Loucy (cell line): ENCODE measurements around the gene CACNA2D4.

Source experiments
- H2AFZ ChIP-seq: fragments of 200-600 bp; sonication (generic); 2 replicates; pipeline ENCODE4 v1.6.0; 2016; ENCODE audit warnings: antibody characterized with exemption, mild to moderate bottlenecking, low read length, moderate library complexity
- H3F3A ChIP-seq: fragments of 200-600 bp; 2 replicates; pipeline ENCODE4 v1.6.0; 2016; ENCODE audit warnings: antibody characterized with exemption, low read depth, mild to moderate bottlenecking
- H3K27me3 ChIP-seq: fragments of 200-600 bp; sonication (generic); 2 replicates; pipeline ENCODE4 v1.6.1; 2014; ENCODE audit warnings: low read length, mild to moderate bottlenecking; ENCODE audit not compliant: insufficient read depth, poor library complexity, severe bottlenecking
- H3K36me3 ChIP-seq: fragments of 200-600 bp; sonication (generic); 2 replicates; pipeline ENCODE4 v1.6.1; 2016; ENCODE audit warnings: low read length; ENCODE audit not compliant: insufficient read depth
- H3K4me1 ChIP-seq: fragments of 200-600 bp; sonication (generic); 2 replicates; pipeline ENCODE4 v1.5.1; 2014; ENCODE audit warnings: low read length, mild to moderate bottlenecking; ENCODE audit not compliant: insufficient read depth, poor library complexity, severe bottlenecking
- H3K4me2 ChIP-seq: fragments of 200-600 bp; sonication (generic); 2 replicates; pipeline ENCODE4 v1.6.0; 2014; ENCODE audit warnings: antibody characterized with exemption, low read length, low read depth, mild to moderate bottlenecking; ENCODE audit not compliant: poor library complexity, severe bottlenecking
- H3K4me3 ChIP-seq: fragments of 200-600 bp; sonication (generic); 2 replicates; pipeline ENCODE4 v1.5.1; 2014; ENCODE audit warnings: low read length, mild to moderate bottlenecking, mixed read lengths; ENCODE audit not compliant: poor library complexity, severe bottlenecking
- H3K79me2 ChIP-seq: fragments of 200-600 bp; sonication (generic); 2 replicates; pipeline ENCODE4 v1.6.1; 2014; ENCODE audit warnings: low read length; ENCODE audit not compliant: insufficient read depth
- H3K9ac ChIP-seq: fragments of 200-600 bp; sonication (generic); 2 replicates; pipeline ENCODE4 v1.6.0; 2014; ENCODE audit warnings: mild to moderate bottlenecking, low read depth, low read length, moderate library complexity; ENCODE audit not compliant: poor library complexity, severe bottlenecking
- H3K9me2 ChIP-seq: fragments of 200-600 bp; sonication (generic); replicated peaks from 2 replicates; pipeline ENCODE4 v1.6.1; 2016; ENCODE audit warnings: low read depth, low read length, mixed read lengths
- H3K9me3 ChIP-seq: fragments of 200-600 bp; sonication (generic); 2 replicates; pipeline ENCODE4 v1.6.1; 2014; ENCODE audit warnings: mild to moderate bottlenecking, antibody characterized with exemption, low read length, low read depth; ENCODE audit not compliant: insufficient read depth
- H4K20me1 ChIP-seq: fragments of 200-600 bp; sonication (generic); 2 replicates; pipeline ENCODE4 v1.6.0; 2014; ENCODE audit warnings: antibody characterized with exemption, low read length, mild to moderate bottlenecking; ENCODE audit not compliant: insufficient read depth, poor library complexity, severe bottlenecking
- CTCF ChIP-seq: fragments of 200-600 bp; sonication (generic); conservative IDR thresholded peaks from 2 replicates; pipeline ENCODE4 v1.5.1; 2014; ENCODE audit warnings: mild to moderate bottlenecking, antibody characterized with exemption, low read length
- EZH2phosphoT487 ChIP-seq: fragments of 200-600 bp; IDR thresholded peaks from 2 replicates; pipeline ENCODE4 v1.6.1; 2018; ENCODE audit warnings: antibody characterized with exemption, mild to moderate bottlenecking, moderate library complexity, borderline replicate concordance

Gene CACNA2D4

GRCh38 chr12:1879633-1880032 lies 38.8 kb downstream of the CACNA2D4 start:
- H3K27me3 ChIP-seq: no peaks in the 10 kb centered on the region

GRCh38 chr12:1878695-1879094 lies 39.8 kb downstream of the CACNA2D4 start:
- H3K9me3 ChIP-seq: no peaks in the 10 kb centered on the region
- H3K27me3 ChIP-seq: no peaks in the 10 kb centered on the region
- no peaks in the 10 kb centered on the region for H3F3A ChIP-seq
- TF ChIP-seq CTCF (no peak), EZH2phosphoT487 (no peak)
- no peak overlapping the region for H3K4me2 ChIP-seq
- no peaks in the 10 kb centered on the region for H3K79me2 ChIP-seq
- no peaks in the 10 kb centered on the region for H4K20me1 ChIP-seq
- H3K9me2 ChIP-seq: no peaks in the 10 kb centered on the region
- H2AFZ ChIP-seq: no peak overlapping the region
- no peaks in the 10 kb centered on the region for H3K4me1 ChIP-seq
- H3K9ac ChIP-seq: no peak overlapping the region
- H3K36me3 ChIP-seq: no peaks in the 10 kb centered on the region
- no peak overlapping the region for H3K4me3 ChIP-seq

More at GRCh38 chr12:1879633-1880032, 38.8 kb downstream of the CACNA2D4 start:
- H3K9me2 ChIP-seq: no peaks in the 10 kb centered on the region
- no peaks in the 10 kb centered on the region for H3K36me3 ChIP-seq
- no peak overlapping the region for H3K9ac ChIP-seq
- no peak overlapping the region for H3K4me3 ChIP-seq
- H3F3A ChIP-seq: no peaks in the 10 kb centered on the region
- H3K4me2 ChIP-seq: no peak overlapping the region
- H4K20me1 ChIP-seq: no peaks in the 10 kb centered on the region
- TF ChIP-seq EZH2phosphoT487: no peak
- H3K9me3 ChIP-seq: no peaks in the 10 kb centered on the region
- no peak overlapping the region for H2AFZ ChIP-seq
- H3K4me1 ChIP-seq: no peaks in the 10 kb centered on the region
- H3K79me2 ChIP-seq: no peaks in the 10 kb centered on the region

- Histone ChIP-seq H3K79me2 (no peaks in the 10 kb centered on the region), H2AFZ (no peak overlapping the region), H3F3A (no peaks in the 10 kb centered on the region), H3K9ac (no peak overlapping the region), H3K36me3 (no peaks in the 10 kb centered on the region), H4K20me1 (no peaks in the 10 kb centered on the region), H3K9me2 (no peaks in the 10 kb centered on the region), H3K4me3 (no peak overlapping the region), H3K27me3 (no peaks in the 10 kb centered on the region), H3K9me3 (no peaks in the 10 kb centered on the region), H3K4me1 (no peaks in the 10 kb centered on the region), H3K4me2 (no peak overlapping the region)
- no peak for TF ChIP-seq CTCF
These were observed 40.2 kb downstream of the CACNA2D4 start for GRCh38 chr12:1878214-1878613.

GRCh38 chr12:1877169-1877878 lies 41.1 kb downstream of the CACNA2D4 start:
- Histone ChIP-seq H3K4me1 (no peaks in the 10 kb centered on the region), H4K20me1 (no peaks in the 10 kb centered on the region), H3K36me3 (no peaks in the 10 kb centered on the region), H3K4me3 (no peak overlapping the region), H3K27me3 (no peaks in the 10 kb centered on the region), H3K4me2 (no peak overlapping the region), H2AFZ (no peak overlapping the region), H3K79me2 (no peaks in the 10 kb centered on the region), H3K9ac (no peak overlapping the region), H3F3A (no peaks in the 10 kb centered on the region), H3K9me2 (no peaks in the 10 kb centered on the region), H3K9me3 (no peaks in the 10 kb centered on the region)
- TF ChIP-seq EZH2phosphoT487: no peak
- no peak for TF ChIP-seq CTCF
